Measurements from ENCODE around the gene HELLS.

GRCh38 chr10:94631077-94631875 is 85.7 kb downstream of the HELLS start:
- TF ChIP-seq, protein P1, sequence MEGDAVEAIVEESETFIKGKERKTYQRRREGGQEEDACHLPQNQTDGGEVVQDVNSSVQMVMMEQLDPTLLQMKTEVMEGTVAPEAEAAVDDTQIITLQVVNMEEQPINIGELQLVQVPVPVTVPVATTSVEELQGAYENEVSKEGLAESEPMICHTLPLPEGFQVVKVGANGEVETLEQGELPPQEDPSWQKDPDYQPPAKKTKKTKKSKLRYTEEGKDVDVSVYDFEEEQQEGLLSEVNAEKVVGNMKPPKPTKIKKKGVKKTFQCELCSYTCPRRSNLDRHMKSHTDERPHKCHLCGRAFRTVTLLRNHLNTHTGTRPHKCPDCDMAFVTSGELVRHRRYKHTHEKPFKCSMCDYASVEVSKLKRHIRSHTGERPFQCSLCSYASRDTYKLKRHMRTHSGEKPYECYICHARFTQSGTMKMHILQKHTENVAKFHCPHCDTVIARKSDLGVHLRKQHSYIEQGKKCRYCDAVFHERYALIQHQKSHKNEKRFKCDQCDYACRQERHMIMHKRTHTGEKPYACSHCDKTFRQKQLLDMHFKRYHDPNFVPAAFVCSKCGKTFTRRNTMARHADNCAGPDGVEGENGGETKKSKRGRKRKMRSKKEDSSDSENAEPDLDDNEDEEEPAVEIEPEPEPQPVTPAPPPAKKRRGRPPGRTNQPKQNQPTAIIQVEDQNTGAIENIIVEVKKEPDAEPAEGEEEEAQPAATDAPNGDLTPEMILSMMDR (IDR thresholded peaks at IDR 0.05 in 8 of 11, conservative IDR thresholded peaks at IDR 0.05 in 3 of 11) = no peak
- TF ChIP-seq POLR2AphosphoS5 (IDR thresholded peaks at IDR 0.05) (no peak), POLR2A (IDR thresholded peaks at IDR 0.05) (no peak)

Measured in spleen (tissue), 7 donors.